Left kidney (tissue), 2 donors: ENCODE data around the gene PTCSC3. TPM values are rescaled to one million over a fixed set of nuclear protein-coding genes. Genes with fewer than 3 reads are reported as not detected.
"Not testable (repeated sequence)": the region's sequence is repeated elsewhere in the genome, so short reads cannot be mapped to it uniquely, and the experiment has no call there.

Experiments
- DNase-seq: peaks from one replicate; pipeline ENCODE4 v3.0.0-alpha.2; 2013
- polyA plus RNA-seq: library from polyadenylated mRNA; unstranded; fragments of 120-200 nt; gene quantifications from one replicate; pipeline ENCODE4 v1.2.1, GENCODE V29; 2013; ENCODE audit not compliant: insufficient read length

The PTCSC3 gene
- polyA plus RNA-seq, 1 donor = 0.67 TPM

- no peak for DNase-seq
These were observed 1.6 kb downstream of the PTCSC3 start for GRCh38 chr14:36174767-36175424.

GRCh38 chr14:36173161-36173560, 3.4 kb downstream of the PTCSC3 start:
- no peak for DNase-seq

- DNase-seq = no peak
These were observed 4.9 kb downstream of the PTCSC3 start for GRCh38 chr14:36171607-36172006.

GRCh38 chr14:36167431-36167830, 9.1 kb downstream of the PTCSC3 start:
- no peak for DNase-seq

- DNase-seq = no peak
These were observed 13.1 kb downstream of the PTCSC3 start for GRCh38 chr14:36163451-36163850.

GRCh38 chr14:36162267-36162666, 14.3 kb downstream of the PTCSC3 start:
- no peak for DNase-seq

GRCh38 chr14:36161776-36162175, 14.7 kb downstream of the PTCSC3 start:
- DNase-seq = no peak

- no peak for DNase-seq
These were observed 25.2 kb downstream of the PTCSC3 start for GRCh38 chr14:36151335-36151734.

- DNase-seq = no peak
These were observed 42.5 kb downstream of the PTCSC3 start for GRCh38 chr14:36134038-36134437.

GRCh38 chr14:36132826-36133225, 43.7 kb downstream of the PTCSC3 start:
- no peak for DNase-seq

- DNase-seq = no peak
These were observed 46.3 kb downstream of the PTCSC3 start for GRCh38 chr14:36130186-36130585.

GRCh38 chr14:36129181-36129580, 47.3 kb downstream of the PTCSC3 start:
- no peak for DNase-seq

- DNase-seq = peak; percentile 43
These were observed 63.2 kb downstream of the PTCSC3 start for GRCh38 chr14:36113341-36113740.

- no peak for DNase-seq
These were observed 64.5 kb downstream of the PTCSC3 start for GRCh38 chr14:36111822-36112583.

- DNase-seq = peak; percentile 38
These were observed 71.1 kb downstream of the PTCSC3 start for GRCh38 chr14:36105401-36105800.

- DNase-seq = not testable (repeated sequence)
These were observed 72.3 kb downstream of the PTCSC3 start for GRCh38 chr14:36104258-36104657.

GRCh38 chr14:36099619-36100018, 76.9 kb downstream of the PTCSC3 start:
- DNase-seq = no peak

GRCh38 chr14:36097356-36097755, 79.2 kb downstream of the PTCSC3 start:
- DNase-seq = no peak

- DNase-seq = no peak
These were observed 80.4 kb downstream of the PTCSC3 start for GRCh38 chr14:36096090-36096489.

- no peak for DNase-seq
These were observed 81.6 kb downstream of the PTCSC3 start for GRCh38 chr14:36094963-36095362.

- DNase-seq = peak; percentile 54
These were observed 85.4 kb downstream of the PTCSC3 start for GRCh38 chr14:36091096-36091495.

- no peak for DNase-seq
These were observed 89.1 kb downstream of the PTCSC3 start for GRCh38 chr14:36087411-36087810.

GRCh38 chr14:36086629-36087395, 89.7 kb downstream of the PTCSC3 start:
- no peak for DNase-seq
